Measurements from ENCODE around the gene ERGIC2. TPM values are rescaled to one million over a fixed set of nuclear protein-coding genes. Genes with fewer than 3 reads are reported as not detected.

Gene ERGIC2, protein sequence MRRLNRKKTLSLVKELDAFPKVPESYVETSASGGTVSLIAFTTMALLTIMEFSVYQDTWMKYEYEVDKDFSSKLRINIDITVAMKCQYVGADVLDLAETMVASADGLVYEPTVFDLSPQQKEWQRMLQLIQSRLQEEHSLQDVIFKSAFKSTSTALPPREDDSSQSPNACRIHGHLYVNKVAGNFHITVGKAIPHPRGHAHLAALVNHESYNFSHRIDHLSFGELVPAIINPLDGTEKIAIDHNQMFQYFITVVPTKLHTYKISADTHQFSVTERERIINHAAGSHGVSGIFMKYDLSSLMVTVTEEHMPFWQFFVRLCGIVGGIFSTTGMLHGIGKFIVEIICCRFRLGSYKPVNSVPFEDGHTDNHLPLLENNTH
- total RNA-seq (2021), result 64.8 and 69.8 TPM in 2 replicates
- long read RNA-seq, full-length matches to known transcripts, result 255 of 289 reads
- long read RNA-seq, partial matches to known transcripts, result 12 of 289 reads
- long read RNA-seq, other reads (novel, unspliced or antisense), result 22 of 289 reads

DNA sequence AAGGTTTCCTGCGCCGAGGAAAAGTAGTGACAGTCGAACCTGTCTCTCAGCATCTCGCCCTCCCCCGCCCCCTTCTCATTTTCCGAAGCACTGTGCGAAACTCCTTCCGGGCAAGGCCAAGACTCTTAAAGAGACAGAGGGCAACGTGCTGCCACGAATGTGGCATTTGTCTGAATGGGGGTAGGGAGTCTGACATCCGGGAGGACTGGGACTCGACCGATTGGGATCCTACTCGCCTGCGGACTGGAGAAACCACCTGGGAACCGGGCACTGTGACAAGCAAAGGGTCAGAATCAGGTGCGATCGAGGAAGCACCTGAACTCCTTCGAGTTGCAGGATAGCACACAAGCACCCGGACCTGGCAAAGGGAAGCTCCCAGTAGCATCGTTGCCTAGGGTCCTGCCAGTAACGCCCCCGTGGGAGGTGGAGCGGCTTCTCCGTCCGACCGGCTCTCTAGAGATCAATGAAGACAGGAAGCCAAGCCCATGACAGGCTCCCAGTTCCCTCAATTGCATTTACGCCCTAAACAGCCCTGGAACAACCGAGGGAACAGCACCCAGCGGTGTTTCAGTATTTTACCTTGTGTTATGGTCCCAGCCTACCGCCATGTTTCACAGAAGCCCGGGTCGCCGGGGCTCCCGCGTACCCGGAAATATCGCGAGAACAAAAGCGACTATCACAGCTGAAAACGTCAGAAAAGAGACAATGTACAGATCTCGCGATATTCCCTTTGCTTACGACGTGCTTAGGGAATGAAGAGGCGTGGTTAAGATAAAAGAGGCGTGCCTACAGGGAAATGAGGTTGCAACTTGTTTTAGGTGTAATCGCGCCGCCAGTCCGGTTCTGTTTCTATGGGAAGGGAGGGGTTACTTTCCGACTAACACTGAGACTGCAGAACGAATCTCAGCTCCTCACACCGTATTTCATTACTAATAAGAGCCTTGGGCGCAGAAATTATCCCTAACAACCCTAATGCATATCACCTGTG is at the start of gene ERGIC2:
TSS of gene ERGIC2 (minus strand) at position 637 of the 988 bp plus-strand sequence. CDS start 9,539 bp downstream, outside the sequence.
- H3K18ac ChIP-seq (ENCODE audit: insufficient read length, low read depth, low read length), result peak within 1 kb of the TSS; percentile 94
- peak within 1 kb of the TSS; percentile 82 to 99 (median 96) for H3K27ac Mint-ChIP-seq
- H3T11ph ChIP-seq (ENCODE audit: low read length), result no peak within 1 kb of the TSS
- no peak within 1 kb of the TSS for H4K91ac ChIP-seq (ENCODE audit: insufficient read length, low read depth, low read length)
- H3K56ac ChIP-seq (ENCODE audit: insufficient read length, low read depth, low read length), result peak within 1 kb of the TSS; percentile 53
- H3K4ac ChIP-seq (ENCODE audit: low read depth, low read length), result no peak within 1 kb of the TSS; the same call in 1 of the 2 replicates
- H3K27me3 Mint-ChIP-seq (ENCODE audit: low read depth), result no peaks in the 10 kb centered on the region; the same call in 1 of the 2 replicates
- H3K9me3 ChIP-seq (ENCODE audit: control insufficient read depth, low read depth, low read length), result no peaks in the 10 kb centered on the region
- H4K20me1 ChIP-seq (ENCODE audit: control insufficient read depth, insufficient read depth, insufficient read length), result no peaks in the 10 kb centered on the region
- DNase-seq, result peak; percentile 96
- no peak within 1 kb of the TSS for H2BK15ac ChIP-seq (ENCODE audit: low read depth, low read length)
- no peak within 1 kb of the TSS for H2BK120ac ChIP-seq (ENCODE audit: low read depth, low read length, poor library complexity, severe bottlenecking)
- H4K8ac ChIP-seq (replicated peaks; ENCODE audit: insufficient read length, low read depth, low read length), result no peak within 1 kb of the TSS
- peak within 1 kb of the TSS; percentile 57 for H3K27ac ChIP-seq (ENCODE audit: insufficient read length, low read depth, low read length)
- H2AK5ac ChIP-seq (ENCODE audit: insufficient read length, low read length), result no peak within 1 kb of the TSS
- H3K79me1 ChIP-seq (ENCODE audit: insufficient read depth, low read depth, low read length, poor library complexity, severe bottlenecking), result peaks cover 2% of the 10 kb centered on the region
- H3K4me1 ChIP-seq (ENCODE audit: insufficient read depth, low read length), result no peaks in the 10 kb centered on the region
- no peaks in the 10 kb centered on the region for H3K27me3 ChIP-seq (ENCODE audit: insufficient read depth, low read length)
- WGBS (ENCODE audit: extremely low coverage, insufficient read length, low lambda C conversion rate), result no CpG with 5 or more reads among the region's 55 CpGs
- H3K14ac ChIP-seq (ENCODE audit: insufficient read depth, low read length), result peak within 1 kb of the TSS; percentile 96
- H4K5ac ChIP-seq (ENCODE audit: insufficient read length, low read depth, low read length), result peak within 1 kb of the TSS; percentile 47
- H3K23ac ChIP-seq (ENCODE audit: insufficient read length, low read depth, low read length), result no peak within 1 kb of the TSS
- H2BK5ac ChIP-seq (ENCODE audit: insufficient read length, low read length), result no peak within 1 kb of the TSS
- H3K9ac ChIP-seq (ENCODE audit: extremely low read depth, insufficient read length, low read length), result peak within 1 kb of the TSS; percentile 98
- TF ChIP-seq, protein P1, sequence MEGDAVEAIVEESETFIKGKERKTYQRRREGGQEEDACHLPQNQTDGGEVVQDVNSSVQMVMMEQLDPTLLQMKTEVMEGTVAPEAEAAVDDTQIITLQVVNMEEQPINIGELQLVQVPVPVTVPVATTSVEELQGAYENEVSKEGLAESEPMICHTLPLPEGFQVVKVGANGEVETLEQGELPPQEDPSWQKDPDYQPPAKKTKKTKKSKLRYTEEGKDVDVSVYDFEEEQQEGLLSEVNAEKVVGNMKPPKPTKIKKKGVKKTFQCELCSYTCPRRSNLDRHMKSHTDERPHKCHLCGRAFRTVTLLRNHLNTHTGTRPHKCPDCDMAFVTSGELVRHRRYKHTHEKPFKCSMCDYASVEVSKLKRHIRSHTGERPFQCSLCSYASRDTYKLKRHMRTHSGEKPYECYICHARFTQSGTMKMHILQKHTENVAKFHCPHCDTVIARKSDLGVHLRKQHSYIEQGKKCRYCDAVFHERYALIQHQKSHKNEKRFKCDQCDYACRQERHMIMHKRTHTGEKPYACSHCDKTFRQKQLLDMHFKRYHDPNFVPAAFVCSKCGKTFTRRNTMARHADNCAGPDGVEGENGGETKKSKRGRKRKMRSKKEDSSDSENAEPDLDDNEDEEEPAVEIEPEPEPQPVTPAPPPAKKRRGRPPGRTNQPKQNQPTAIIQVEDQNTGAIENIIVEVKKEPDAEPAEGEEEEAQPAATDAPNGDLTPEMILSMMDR (conservative IDR thresholded peaks at IDR 0.05), result no peak
- peaks cover 11 to 12% of the 10 kb centered on the region in 2 experiments for H3K4me1 Mint-ChIP-seq
- peaks cover 0 to 3% (median 0%) of the 10 kb centered on the region in 3 experiments; a peak in 2 of 7 replicates for H3K36me3 Mint-ChIP-seq (ENCODE audit: insufficient read depth in 1 of 3, low read depth in 3 of 3)
- H3K4me3 Mint-ChIP-seq, result peak within 1 kb of the TSS; percentile 92 to 96
- H2BK12ac ChIP-seq (ENCODE audit: insufficient read length, low read depth, low read length), result no peak within 1 kb of the TSS
- peak within 1 kb of the TSS; percentile 97 for H2AFZ ChIP-seq (ENCODE audit: low read length)
- no peaks in the 10 kb centered on the region for H3K23me2 ChIP-seq (ENCODE audit: insufficient read length, low read depth, low read length, poor library complexity, severe bottlenecking)
- no peaks in the 10 kb centered on the region for H3K9me3 Mint-ChIP-seq
- H3K79me2 ChIP-seq (ENCODE audit: insufficient read depth, low read length), result peaks cover 2% of the 10 kb centered on the region; the same call in 1 of the 2 replicates
- H2BK20ac ChIP-seq (ENCODE audit: low read depth, low read length, poor library complexity, severe bottlenecking), result no peak within 1 kb of the TSS
- peak within 1 kb of the TSS; percentile 84 for H3K4me2 ChIP-seq (ENCODE audit: insufficient read depth, insufficient read length, low read length)
